GM21717 (cell line): ENCODE data around the gene INHBB.
"Not testable (repeated sequence)": the region's sequence is repeated elsewhere in the genome, so short reads cannot be mapped to it uniquely, and the experiment has no call there.

Experiments used
- ATAC-seq: cut with Tn5 transposase; IDR thresholded peaks from one replicate; pipeline ENCODE4 v1.9.1; 2021; ENCODE audit warnings: mild to moderate bottlenecking, moderate library complexity; ENCODE audit not compliant: unreplicated experiment

Gene INHBB

DNA sequence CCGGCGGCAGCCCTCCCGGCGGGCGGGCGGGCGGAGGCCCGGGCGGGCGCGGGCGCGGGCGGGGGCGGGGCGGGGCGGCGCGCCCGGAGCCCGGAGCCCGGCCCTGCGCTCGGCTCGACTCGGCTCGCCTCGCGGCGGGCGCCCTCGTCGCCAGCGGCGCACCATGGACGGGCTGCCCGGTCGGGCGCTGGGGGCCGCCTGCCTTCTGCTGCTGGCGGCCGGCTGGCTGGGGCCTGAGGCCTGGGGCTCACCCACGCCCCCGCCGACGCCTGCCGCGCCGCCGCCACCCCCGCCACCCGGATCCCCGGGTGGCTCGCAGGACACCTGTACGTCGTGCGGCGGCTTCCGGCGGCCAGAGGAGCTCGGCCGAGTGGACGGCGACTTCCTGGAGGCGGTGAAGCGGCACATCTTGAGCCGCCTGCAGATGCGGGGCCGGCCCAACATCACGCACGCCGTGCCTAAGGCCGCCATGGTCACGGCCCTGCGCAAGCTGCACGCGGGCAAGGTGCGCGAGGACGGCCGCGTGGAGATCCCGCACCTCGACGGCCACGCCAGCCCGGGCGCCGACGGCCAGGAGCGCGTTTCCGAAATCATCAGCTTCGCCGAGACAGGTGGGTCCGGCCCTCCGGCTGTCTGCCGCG, at the start of gene INHBB:
Gene INHBB, plus strand, starts transcription at position 111 of the 641 bp plus-strand sequence. Its CDS starts 53 bp downstream, at position 164.
- ATAC-seq, result no peak

DNA sequence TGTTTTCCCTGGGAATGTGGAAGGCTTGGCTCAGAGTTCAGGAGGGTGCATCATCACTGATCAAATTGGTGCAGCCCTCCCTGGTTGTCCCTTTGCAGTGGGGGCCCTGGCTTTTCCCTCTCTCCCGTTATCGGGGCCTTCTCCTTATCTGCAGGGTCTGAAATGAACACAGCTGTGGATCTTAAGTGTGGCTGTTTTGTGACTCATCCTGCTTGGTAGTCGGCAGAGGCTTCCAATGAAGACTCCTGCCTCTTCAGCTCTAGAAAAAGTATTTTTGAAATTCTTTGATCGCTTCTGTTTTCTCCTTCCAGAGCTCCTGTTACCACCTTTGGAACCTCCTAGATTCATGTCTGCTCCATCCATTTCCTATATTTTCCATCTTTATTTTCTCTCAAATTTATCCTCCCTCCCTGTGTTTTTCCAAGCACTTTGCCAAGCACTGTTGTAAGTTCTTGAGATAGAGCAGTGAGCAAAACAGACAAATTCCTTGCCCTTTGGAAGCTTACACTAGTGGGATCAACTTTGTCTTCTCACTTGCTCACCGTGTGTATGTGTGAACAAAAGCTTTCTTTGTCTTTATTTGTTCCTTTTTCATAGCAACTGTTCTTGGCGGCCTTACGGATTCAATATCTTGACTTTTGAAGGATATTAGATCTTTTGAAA, 47.6 kb upstream of the INHBB start:
- ATAC-seq, result no peak

DNA sequence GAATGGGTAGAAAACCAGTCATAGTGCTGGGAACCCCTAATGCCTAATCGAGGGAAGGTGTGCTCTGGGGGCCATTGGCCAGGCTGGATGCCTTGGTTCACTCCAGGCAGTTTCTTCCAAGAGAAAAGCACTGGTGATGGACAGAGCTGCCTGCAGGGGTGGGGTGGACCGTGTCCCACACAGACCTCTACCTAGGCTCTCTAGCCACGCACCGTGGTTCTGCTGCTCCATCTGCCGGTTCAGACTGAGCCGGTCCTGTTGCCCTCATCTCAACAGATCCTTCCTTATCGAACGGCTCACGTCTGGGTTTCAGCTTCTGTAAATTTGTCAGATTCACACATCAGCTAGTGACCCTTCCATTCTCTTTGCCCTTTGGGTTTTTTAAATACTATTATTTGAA, 46.9 kb upstream of the INHBB start:
- ATAC-seq, result no peak

DNA sequence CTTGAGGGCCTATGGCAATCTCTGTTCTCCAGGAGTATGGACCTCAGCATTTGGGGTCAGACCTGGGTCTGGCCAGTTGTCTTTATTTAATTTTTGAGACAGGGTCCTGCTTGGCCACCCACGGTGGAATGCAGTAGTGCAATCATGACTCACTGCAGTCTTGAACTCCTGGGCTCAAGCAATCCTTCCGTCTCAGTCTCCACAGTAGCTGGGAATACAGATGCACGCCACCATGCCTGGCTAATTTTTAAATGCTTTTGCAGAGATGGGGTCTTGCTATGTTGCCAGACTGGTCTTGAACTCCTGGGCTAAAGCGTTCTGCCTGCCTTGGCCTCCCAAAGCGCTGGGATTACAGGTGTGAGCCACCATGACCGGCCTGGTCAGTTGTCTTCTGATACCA, 46.4 kb upstream of the INHBB start:
- no peak for ATAC-seq

DNA sequence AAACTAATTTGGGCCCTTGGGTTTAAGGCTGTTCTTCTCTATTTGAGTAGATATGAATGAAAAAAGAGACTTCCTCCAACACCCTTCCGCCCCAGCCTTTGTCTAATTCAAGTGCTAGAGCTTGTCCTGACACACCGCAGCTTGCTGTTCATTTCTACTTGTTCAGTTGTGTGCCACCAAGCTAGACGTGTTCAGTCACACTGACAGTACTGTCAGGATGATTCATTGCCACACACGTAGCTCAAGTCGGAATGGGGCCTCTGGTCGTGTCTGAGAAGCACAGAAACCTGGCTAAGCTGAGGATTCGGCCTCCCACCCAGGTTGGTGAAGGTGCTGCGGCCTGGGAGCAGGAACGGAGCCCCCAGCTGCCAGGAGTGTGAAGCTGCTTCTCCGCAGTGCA, 45.6 kb upstream of the INHBB start:
- ATAC-seq, result no peak

DNA sequence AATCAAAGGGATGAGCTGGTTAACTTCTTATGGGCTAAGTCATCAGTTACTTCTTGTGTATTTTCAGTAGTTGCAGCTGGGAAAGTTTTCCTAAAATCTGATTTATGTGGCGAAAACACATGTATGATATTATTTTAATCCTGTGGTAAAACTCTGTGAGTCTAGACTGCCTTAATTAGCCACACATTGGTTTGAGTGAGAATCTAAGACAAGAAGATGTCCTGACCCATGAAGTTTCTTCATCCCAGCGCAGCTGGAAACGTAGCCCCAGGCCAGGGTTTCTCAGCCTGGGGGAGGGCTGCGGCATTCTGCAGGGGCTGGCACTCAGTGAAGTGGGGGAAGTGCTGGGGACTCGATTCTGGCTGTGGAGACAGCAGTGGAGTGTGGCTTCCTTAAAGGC, 44.7 kb upstream of the INHBB start:
- ATAC-seq, result no peak

DNA sequence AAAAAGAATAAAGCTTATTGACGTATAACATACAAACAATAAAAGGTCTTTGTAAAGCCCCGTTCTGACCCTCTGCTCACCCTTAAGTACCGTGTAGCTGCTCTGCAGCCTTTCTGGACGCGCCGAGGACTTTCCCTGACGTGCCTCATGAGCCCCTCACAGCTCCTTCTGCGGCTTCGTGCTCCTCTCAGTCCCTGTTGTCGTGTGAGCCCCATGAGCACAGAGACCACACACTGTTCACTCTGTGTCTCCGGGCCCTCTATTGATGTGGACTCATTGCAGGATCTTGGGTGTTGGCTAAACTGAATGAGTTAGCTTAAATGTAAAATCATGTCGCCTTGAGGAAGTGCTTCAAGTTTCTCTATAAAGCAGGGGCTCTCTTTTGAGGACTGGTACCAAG, 43.6 kb upstream of the INHBB start:
- ATAC-seq, result no peak

DNA sequence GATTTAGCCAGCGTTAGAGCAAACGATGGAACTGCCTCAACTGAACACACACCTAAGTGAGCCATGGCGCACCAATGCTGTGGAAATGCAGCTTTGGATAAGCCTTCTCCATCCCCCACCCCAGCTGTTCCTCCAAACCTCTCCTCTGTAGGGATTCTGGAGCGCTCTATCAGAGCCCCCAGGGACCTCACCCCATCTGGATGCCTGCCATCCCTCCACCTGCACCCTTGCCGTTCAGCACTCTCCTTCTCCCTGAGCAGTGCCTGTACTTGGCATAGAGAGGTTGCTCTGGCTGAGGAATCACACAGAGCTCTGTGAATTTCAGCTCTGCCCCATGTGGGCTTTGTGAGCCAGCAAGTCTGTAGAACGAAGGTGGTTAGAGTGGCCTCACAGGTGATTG, 42.8 kb upstream of the INHBB start:
- ATAC-seq, result no peak

DNA sequence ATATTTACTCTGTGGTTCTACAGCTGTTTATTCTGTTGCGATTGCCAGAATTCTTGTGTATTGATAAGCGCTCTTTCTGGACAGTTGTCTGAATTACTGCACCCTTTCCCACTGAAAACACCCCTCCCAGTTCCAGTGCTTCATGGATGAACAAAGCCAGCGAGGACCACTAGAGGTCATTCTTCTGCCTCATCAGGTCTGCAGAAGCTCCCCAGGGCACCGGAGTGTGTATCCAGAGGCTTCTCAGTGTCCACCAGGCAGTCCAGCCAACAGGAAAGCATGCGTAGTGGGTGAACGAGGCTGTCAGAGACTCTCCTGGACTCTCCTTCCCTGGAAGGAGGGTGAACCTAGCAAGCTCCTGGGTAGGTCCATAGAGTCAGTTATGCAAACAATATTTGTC, 40.6 kb upstream of the INHBB start:
- no peak for ATAC-seq

DNA sequence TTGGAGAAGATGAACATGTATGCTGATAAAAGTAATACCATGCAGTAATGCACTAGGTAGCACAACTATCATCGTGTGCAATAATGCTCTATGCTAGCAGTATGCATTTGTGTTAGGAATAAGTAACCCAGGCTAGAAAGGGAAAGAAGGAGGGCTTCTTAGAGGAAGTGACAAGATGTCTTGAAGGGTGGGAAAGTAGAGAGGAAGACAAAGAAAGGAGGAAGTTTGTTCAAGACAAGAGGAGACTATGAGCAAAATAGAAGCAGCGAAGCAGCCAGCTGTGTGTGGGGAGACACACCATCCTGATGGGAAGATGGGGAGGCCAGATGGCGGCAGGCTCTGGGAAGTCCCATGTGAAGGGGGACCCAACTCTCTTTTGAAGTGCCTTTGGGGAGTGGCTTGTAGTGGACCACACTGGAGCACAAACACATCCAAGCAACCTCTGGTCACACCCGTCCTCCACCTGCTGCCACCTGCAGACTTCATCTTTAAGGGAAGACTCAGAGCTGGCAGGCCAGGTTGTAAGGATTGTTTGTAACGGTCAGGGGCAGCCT, 39.9 kb upstream of the INHBB start:
- ATAC-seq, result no peak

DNA sequence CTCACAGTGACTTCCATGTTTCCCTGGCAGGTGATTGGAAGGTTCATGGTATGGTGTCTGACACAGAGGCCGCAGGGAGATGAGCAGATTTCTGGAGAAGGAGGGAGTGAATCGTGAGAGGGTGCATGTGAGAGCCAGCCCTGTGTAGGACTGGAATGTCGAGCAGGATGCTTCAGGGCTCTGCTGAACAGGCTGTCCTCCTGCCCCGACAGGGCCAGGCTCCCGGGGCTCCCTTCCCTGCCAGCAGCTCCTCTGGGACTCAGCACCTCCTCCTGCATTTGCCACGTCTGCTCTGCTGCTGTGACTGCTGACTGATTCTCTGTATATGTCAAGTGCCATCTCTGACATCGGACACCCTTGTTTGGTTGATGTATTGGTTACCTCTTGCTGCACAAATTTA, 38.5 kb upstream of the INHBB start:
- ATAC-seq, result no peak

DNA sequence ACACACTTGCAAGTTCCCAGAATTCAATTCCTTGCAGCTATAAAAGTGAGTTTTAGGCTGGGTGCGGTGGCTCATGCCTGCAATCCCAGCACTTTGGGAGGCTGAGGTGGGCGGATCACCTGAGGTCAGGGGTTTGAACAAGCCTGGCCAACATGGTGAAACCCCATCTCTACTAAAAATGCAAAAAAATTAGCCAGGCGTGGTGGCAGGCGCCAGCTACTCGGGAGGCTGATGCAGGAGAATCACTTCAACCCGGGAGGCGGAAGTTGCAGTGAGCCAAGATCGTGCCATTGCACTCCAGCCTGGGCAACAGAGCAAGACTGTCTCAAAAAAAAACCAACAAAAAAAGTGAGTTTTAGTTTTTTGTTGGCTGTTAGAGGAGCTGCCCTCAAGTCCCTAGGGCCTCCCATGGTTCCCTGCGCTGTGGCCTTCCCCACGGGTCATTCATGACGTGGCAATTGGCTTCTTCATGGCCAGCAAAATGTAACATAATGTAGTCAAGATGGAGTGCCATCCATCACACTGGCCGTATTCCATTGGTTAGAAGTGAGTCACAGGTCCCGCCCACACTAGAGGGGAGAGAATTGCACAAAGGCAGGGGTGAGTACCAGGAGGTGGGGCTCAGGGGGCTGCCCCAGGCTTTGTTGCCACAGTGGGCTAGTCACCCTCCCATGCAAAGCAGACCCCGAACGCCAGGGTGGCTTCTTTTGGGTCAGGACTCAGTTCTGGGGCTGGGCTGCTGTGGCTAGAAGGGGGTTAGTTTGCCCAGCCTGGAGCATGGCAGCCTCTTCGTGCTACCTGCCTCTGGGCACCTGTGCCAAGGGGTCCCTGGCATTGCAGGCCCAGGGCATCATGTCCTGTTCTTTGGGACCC, 37.7 kb upstream of the INHBB start:
- no peak for ATAC-seq

DNA sequence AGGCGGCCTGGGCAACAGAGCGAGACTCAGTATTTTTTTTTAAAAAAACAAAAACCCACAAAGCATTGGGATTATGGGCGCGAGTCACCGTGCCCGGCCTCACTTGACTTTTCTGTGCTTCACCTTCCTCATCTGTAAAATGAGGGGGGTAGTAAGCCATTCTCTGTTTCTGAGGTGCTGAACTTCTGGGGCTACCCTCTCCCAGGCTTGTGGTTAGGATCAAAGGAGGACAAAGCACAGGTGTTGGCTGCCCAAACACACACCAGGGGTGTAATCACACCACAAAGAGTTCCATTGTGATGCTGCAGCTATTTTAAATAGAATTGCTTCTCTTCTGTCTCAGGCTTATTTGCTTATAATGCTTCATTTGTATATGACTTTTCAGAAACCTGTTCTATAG, 35.8 kb upstream of the INHBB start:
- ATAC-seq, result peak; percentile 72

DNA sequence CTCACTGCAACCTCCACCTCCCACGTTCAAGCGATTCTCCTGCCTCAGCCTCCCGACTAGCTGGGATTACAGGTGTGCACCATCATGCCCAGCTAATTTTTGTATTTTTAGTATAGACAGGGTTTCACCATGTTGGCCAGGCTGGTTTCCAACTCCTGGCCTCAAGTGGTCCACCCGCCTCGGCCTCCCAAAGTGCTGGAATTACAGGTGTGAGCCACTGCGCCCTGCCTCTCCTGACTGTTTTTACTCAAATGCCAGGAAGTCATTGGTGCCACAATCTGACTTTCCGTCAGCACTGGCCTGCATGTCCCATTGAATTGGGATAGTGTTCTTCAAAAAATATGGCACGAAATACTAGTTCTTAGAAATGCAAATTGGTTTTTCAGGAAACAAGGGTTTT, 35.1 kb upstream of the INHBB start:
- not testable (repeated sequence) for ATAC-seq

DNA sequence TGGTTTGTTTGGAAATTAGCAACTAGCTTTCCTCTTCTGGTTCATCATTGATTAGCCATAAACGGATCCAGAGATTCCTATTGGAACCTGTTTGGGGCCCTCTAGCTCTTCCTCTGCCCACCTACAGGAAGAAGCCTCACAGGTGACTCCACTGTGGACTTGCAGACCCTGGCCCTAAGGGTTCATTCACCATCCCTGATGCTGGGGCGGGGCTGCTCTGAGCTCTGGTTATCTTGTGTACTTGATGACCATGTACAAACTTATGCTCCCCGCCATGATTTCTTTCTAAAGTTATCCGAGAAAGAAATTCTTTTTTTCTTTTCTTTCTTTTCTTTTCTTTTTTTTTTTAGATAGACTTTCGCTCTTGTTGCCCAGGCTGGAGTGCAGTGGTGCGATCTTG, 33.9 kb upstream of the INHBB start:
- no peak for ATAC-seq

DNA sequence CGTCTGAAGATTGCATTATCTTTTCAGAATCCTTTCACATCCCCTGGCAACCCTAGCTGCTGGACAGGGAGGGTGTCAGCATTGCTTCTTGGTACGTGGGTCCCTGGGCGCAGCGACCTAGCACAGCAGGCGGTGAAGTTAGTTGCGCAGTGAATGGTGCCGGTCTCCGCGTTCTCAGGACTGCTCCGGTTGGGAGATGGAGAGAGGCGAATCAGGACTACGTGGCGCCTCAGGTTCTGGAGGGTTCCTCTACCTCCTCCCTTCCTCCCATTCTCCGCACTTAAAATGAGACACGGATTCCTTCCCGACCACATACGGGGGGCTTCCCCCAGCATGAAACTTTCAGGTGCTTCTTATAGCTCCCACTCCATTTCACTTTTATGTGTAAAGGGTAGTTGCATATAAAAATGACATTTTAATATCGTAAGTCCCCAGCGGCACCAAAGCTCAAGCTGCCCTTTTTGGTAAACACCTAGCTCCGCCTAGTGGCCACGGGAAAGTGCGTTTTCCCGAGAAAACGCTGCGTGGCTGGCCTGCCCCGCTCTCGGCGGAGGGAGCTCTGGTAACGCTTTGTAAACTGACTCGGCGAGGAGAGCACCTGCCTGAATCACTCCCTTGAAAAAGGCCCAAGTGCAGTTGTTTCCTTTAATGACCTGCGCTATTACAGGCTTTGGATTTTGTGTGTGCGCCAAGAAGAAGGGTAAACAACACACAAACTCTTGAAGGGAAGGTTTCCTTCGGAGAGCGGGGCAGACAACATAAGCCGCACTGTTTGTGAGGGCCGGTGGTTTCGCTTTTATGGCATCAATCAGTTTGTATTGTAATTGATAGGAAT, 32.9 kb upstream of the INHBB start:
- no peak for ATAC-seq

DNA sequence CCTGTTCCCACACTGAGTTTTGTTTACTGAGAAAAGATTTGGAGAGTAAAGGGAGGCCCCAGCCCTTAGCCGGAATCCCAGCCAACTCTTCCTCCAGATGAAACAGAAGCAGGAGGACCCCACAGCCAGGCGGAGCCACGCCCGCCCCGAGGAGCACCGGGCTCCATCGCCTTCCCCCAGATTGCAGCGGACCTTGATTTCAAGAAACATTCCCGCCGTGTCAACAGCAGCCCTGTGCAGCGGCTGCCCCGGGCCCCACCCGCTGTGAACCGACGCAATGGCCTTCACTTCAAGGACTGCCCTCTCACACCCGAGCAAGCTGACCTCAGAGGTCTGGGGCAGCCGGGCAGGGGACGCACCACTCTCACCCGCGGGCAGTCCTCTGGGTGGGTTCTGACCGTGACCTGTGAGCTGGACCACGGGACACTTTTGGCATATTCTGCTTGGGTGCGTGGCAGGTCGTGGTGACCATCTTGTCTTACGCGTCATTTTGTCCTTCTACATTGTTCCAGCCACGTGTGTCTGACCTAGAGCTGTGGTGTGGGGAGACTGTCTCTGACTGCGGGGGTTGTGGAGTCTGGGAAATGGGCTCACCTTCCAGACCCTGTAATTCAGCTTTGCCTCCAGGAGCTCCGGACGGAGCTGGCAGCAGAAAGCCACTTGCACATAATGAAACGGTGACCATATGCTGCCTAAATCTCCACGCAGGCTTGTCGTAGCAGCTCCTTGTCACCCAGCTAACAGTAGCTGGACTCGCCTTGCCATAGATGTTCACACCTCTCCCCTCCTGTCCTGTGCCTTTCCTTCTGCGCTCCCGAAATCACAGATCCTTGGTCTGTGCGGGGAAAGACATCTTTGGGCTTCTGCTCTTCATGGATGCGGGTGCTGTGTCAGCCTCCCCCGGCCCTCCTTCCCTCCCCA, 32.0 kb upstream of the INHBB start:
- ATAC-seq, result no peak

DNA sequence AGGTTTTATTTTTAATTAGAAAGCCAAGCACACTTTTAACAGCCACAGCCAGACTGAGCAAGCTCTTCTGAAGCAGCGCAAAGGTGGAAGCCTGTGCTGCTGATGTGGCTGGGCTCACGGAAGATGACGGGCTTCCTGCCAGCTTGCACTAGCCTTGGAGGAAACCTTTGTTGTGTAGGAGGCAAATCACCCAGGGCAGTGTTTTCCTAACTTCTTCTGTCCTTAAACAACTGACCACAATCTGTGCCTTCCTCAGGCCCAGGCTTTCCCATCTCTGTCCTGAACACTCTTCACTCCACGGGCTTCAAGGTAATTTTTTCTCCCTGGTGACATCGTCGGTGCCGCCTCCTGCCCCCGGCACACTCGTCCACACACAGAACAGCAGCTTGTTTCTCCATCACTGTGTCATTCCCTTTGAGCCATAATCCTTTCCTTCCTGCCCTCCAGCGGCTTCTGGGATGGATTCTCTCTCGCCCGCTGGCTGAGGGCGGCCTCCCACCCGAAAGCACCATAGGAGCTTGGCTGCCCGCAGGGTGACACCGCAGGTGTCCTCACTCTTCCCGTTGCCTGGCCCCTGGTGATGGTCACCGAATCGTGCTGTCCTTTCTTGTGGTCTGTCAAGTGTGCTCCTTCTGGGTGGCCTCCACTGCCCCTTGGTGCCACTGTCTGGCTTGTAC, 31.1 kb upstream of the INHBB start:
- ATAC-seq, result no peak

DNA sequence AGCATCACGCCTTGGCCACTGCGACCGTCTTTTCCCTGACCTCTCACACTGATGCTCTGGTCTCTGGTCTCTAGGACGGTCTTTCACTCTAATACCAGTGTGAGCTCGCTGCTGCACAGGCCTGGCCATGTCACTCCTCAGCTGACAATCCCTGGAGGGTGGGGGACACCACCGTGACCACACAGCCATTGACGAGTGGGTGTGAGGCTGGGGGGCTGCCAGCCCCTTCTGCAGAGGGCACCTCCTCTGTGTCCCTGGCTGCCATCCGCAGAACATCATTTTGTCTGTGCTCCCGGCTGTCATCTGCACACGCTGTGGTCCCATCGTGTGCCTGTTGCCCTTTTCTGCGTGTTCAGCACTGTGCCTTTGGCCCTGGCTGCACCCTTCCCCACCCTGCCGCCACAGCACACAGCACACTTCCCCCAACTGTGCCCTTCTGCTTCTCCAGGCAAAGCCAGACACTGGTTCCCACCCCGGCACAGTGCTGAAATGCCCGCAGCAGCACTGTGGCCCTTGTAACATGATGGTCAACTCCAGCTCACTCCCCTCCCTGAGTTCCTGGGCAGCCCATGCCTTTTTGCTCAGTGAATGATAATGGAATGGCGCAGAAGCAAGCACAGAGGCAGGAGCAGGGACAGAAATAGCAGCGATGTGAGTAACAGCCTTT, 30.4 kb upstream of the INHBB start:
- ATAC-seq, result no peak
